CD14-positive monocyte (primary cell): ENCODE data around the gene HHIPL1. TPM values are rescaled to one million over a fixed set of nuclear protein-coding genes. Genes with fewer than 3 reads are reported as not detected.

ENCODE experiments used
- DNase-seq, 3 donors: peaks; one replicate each; pipeline ENCODE4 v3.0.0-alpha.2; 2011 to 2022
- H2AFZ ChIP-seq: 2 replicates; pipeline ENCODE4 v1.6.0; 2012; ENCODE audit warnings: mild to moderate bottlenecking, low read depth, low read length, inconsistent platforms; ENCODE audit not compliant: insufficient read depth, poor library complexity, severe bottlenecking
- H3K27ac ChIP-seq, 2 donors: 1 replicate in 1 of 2; 2 replicates in 1 of 2; pipeline ENCODE4 v1.5.1; 2012 to 2013; ENCODE audit warnings: low read length in 2 of 2, control low read depth in 1 of 2, inconsistent platforms in 1 of 2, low read depth in 1 of 2, mild to moderate bottlenecking in 1 of 2
- H3K27me3 ChIP-seq, 2 donors: one replicate each; pipeline versions ENCODE4 v1.6.0 to v1.6.1; 2011 to 2013; ENCODE audit warnings: low read length in 2 of 2; ENCODE audit not compliant: control insufficient read depth in 2 of 2, insufficient read depth in 2 of 2
- H3K36me3 ChIP-seq, 2 donors: replicated peaks in 1 of 2; 1 replicate in 1 of 2; 2 replicates in 1 of 2; pipeline versions ENCODE4 v1.5.1 to v1.6.1; 2012 to 2013; ENCODE audit warnings: low read length in 2 of 2, control low read depth in 1 of 2, inconsistent platforms in 1 of 2, mild to moderate bottlenecking in 1 of 2; ENCODE audit not compliant: insufficient read depth in 2 of 2, control insufficient read depth in 1 of 2
- H3K4me1 ChIP-seq, 2 donors: 1 replicate in 1 of 2; 2 replicates in 1 of 2; pipeline versions ENCODE4 v1.5.1 to v1.6.1; 2012 to 2013; ENCODE audit warnings: low read length in 2 of 2, control low read depth in 1 of 2, inconsistent platforms in 1 of 2, mild to moderate bottlenecking in 1 of 2, moderate library complexity in 1 of 2; ENCODE audit not compliant: insufficient read depth in 2 of 2, control insufficient read depth in 1 of 2
- H3K4me2 ChIP-seq: replicated peaks from 2 replicates; pipeline ENCODE3; 2012; ENCODE audit warnings: low read length, moderate library complexity, mild to moderate bottlenecking; ENCODE audit not compliant: poor library complexity, severe bottlenecking; ENCODE audit errors: extremely low read depth
- H3K4me3 ChIP-seq, 3 experiments: fragments of 200-600 bp in 1 of 3; sonication (generic) in 1 of 3; replicated peaks in 1 of 3; 1 replicate in 2 of 3; 2 replicates in 1 of 3; pipeline ENCODE4 v1.5.1; 2011 to 2013; ENCODE audit warnings: low read length in 3 of 3, mild to moderate bottlenecking in 3 of 3, control low read depth in 2 of 3, low read depth in 2 of 3, inconsistent platforms in 1 of 3, moderate library complexity in 1 of 3
- H3K79me2 ChIP-seq: 2 replicates; pipeline ENCODE4 v1.6.0; 2012; ENCODE audit warnings: mild to moderate bottlenecking, control low read depth, inconsistent platforms, low read length, moderate library complexity; ENCODE audit not compliant: insufficient read depth
- H3K9ac ChIP-seq: 2 replicates; pipeline ENCODE4 v1.6.0; 2017; ENCODE audit warnings: low read length, mild to moderate bottlenecking; ENCODE audit not compliant: insufficient read depth, poor library complexity, severe bottlenecking
- H3K9me3 ChIP-seq, 2 donors: replicated peaks in 1 of 2; 1 replicate in 1 of 2; 2 replicates in 1 of 2; pipeline versions ENCODE4 v1.5.1 to v1.6.1; 2012 to 2013; ENCODE audit warnings: low read length in 2 of 2, control low read depth in 1 of 2; ENCODE audit not compliant: control insufficient read depth in 1 of 2, insufficient read depth in 1 of 2
- H4K20me1 ChIP-seq: 2 replicates; pipeline ENCODE4 v1.6.0; 2012; ENCODE audit warnings: mild to moderate bottlenecking, low read length, control low read depth, moderate library complexity; ENCODE audit not compliant: insufficient read depth
- H3K27ac Mint-ChIP-seq, 7 donors: one replicate each; pipeline ENCODE4 v1.8.0; 2020; ENCODE audit warnings: mild to moderate bottlenecking in 7 of 7, mixed read lengths in 7 of 7, moderate library complexity in 6 of 7, inconsistent platforms in 2 of 7
- H3K27me3 Mint-ChIP-seq, 3 donors: one replicate each; pipeline ENCODE4 v1.8.0; 2021 to 2022; ENCODE audit warnings: low read depth in 3 of 3, mild to moderate bottlenecking in 3 of 3, mixed read lengths in 3 of 3, moderate library complexity in 3 of 3, inconsistent platforms in 1 of 3
- H3K36me3 Mint-ChIP-seq, 2 donors: one replicate each; pipeline ENCODE4 v1.8.0; 2020; ENCODE audit warnings: mixed read lengths in 2 of 2, inconsistent platforms in 1 of 2, mild to moderate bottlenecking in 1 of 2
- H3K4me1 Mint-ChIP-seq: one replicate; pipeline ENCODE4 v1.8.0; 2020; ENCODE audit warnings: mild to moderate bottlenecking, mixed read lengths
- H3K4me3 Mint-ChIP-seq, 2 donors: one replicate each; pipeline ENCODE4 v1.8.0; 2020; ENCODE audit warnings: mild to moderate bottlenecking in 2 of 2, mixed read lengths in 2 of 2, moderate library complexity in 1 of 2
- H3K9me3 Mint-ChIP-seq, 7 donors: one replicate each; pipeline ENCODE4 v1.8.0; 2020 to 2022; ENCODE audit warnings: mixed read lengths in 7 of 7, mild to moderate bottlenecking in 6 of 7, moderate library complexity in 6 of 7, inconsistent platforms in 2 of 7
- WGBS: methylation state at CpG from one replicate; pipeline ENCODE4 v1.1.5; 2013; ENCODE audit warnings: missing lambda C conversion rate; ENCODE audit not compliant: insufficient coverage; 5-methylcytosine and 5-hydroxymethylcytosine counted together
- intact Hi-C, 2 donors: fragments of 100-400 bp; cut with micrococcal nuclease; formaldehyde crosslinking; loops; one replicate each; pipeline versions ENCODE4 v1.15.0 to v1.15.1; 2023
- polyA plus RNA-seq, 3 donors: library from polyadenylated mRNA; depleted of rRNA in 1 of 3; unstranded in 2 of 3; stranded (reverse) in 1 of 3; fragments of 300-500 nt in 2 of 3; fragments of >200 nt in 1 of 3; fragmentation: Illumina TruSeq in 2 of 3; gene quantifications; 1 replicate in 2 of 3; 2 replicates in 1 of 3; pipeline ENCODE4 v1.2.3, GENCODE V29; 2012 to 2021
- TF ChIP-seq, protein P1 (sequence below): fragments of 200-600 bp; IDR thresholded peaks from one replicate; pipeline ENCODE4 v1.8.0; 2022; ENCODE audit warnings: antibody characterized with exemption, mild to moderate bottlenecking

The HHIPL1 gene
- polyA plus RNA-seq, 3 donors, result 0.09 TPM; not detected in 2

DNA sequence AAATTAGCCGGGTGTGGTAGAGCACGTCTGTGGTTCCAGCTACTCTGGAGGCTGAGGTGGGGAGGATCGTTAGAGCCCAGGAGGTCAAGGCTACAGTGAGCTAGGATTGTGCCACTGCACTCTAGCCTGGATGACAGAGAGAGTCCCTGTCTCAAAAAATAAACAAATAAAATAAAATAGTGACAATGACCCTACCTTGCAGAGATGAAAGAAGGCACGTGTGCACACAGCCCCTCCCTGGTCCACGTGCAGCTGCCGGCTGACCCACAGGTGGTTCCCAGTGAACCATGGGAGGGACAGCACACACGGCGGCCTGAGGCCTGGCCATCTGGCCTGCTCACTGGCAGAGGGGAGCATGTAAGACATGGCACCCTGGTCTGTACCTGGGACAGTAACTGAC lies 4.7 kb downstream of the HHIPL1 start:
- H3K27ac ChIP-seq, result no peak overlapping the region
- peaks cover 0 to 3% (median 1%) of the 10 kb centered on the region in 7 donors for H3K9me3 Mint-ChIP-seq
- DNase-seq, result no peak
- no peaks in the 10 kb centered on the region for H4K20me1 ChIP-seq
- H3K36me3 ChIP-seq, result no peaks in the 10 kb centered on the region
- 96% methylated on average over 7 of the region's 8 CpGs for WGBS
- H3K4me3 Mint-ChIP-seq, result no peak overlapping the region
- peaks cover 0 to 8% of the 10 kb centered on the region in 2 donors for H3K4me1 ChIP-seq
- H3K27me3 ChIP-seq, result peaks cover 3 to 13% of the 10 kb centered on the region in 2 donors
- H3K79me2 ChIP-seq, result no peaks in the 10 kb centered on the region
- peaks cover 2% of the 10 kb centered on the region for H3K4me1 Mint-ChIP-seq
- intact Hi-C loops, result no loop called here
- H2AFZ ChIP-seq, result no peak overlapping the region
- no peaks in the 10 kb centered on the region for H3K36me3 Mint-ChIP-seq
- no peak overlapping the region for H3K9ac ChIP-seq
- H3K27me3 Mint-ChIP-seq, result peaks cover 26 to 34% (median 32%) of the 10 kb centered on the region in 3 donors
- H3K27ac Mint-ChIP-seq, result no peak overlapping the region
- TF ChIP-seq, protein P1, sequence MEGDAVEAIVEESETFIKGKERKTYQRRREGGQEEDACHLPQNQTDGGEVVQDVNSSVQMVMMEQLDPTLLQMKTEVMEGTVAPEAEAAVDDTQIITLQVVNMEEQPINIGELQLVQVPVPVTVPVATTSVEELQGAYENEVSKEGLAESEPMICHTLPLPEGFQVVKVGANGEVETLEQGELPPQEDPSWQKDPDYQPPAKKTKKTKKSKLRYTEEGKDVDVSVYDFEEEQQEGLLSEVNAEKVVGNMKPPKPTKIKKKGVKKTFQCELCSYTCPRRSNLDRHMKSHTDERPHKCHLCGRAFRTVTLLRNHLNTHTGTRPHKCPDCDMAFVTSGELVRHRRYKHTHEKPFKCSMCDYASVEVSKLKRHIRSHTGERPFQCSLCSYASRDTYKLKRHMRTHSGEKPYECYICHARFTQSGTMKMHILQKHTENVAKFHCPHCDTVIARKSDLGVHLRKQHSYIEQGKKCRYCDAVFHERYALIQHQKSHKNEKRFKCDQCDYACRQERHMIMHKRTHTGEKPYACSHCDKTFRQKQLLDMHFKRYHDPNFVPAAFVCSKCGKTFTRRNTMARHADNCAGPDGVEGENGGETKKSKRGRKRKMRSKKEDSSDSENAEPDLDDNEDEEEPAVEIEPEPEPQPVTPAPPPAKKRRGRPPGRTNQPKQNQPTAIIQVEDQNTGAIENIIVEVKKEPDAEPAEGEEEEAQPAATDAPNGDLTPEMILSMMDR, result no peak
- no peak overlapping the region for H3K4me2 ChIP-seq
- no peaks in the 10 kb centered on the region for H3K9me3 ChIP-seq
- no peak overlapping the region for H3K4me3 ChIP-seq

DNA sequence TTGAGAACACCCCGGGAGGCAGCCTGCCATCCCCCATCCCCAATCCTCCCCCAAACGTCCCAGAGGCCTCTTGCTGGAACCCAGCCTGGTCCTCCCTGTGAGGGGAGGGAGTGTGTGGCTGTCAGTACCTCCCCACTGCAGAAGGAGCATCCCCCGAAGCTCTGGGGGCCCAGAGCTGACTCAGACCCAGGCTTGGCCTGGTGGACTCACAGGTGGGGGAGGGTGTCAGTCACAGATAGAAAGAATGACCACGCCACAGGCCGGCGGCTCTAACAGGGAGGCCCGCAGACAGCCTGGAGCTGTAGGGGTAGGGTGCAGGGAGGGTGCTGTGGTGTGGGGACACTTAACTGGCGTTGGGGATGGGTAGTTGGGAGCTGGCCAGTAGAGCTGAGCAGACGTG lies 5.3 kb downstream of the HHIPL1 start:
- peaks cover 0 to 6% of the 10 kb centered on the region in 2 donors for H3K4me1 ChIP-seq
- 91% methylated on average over 5 of the region's 9 CpGs for WGBS
- TF ChIP-seq, protein P1, result no peak
- no peak overlapping the region for H3K4me2 ChIP-seq
- H3K9me3 ChIP-seq, result no peaks in the 10 kb centered on the region
- no peak overlapping the region for H2AFZ ChIP-seq
- peaks cover 24 to 32% (median 32%) of the 10 kb centered on the region in 3 donors for H3K27me3 Mint-ChIP-seq
- H3K4me3 ChIP-seq, result no peak overlapping the region
- H3K27me3 ChIP-seq, result peaks cover 3 to 10% of the 10 kb centered on the region in 2 donors
- intact Hi-C loops, result no loop called here
- H3K36me3 Mint-ChIP-seq, result no peaks in the 10 kb centered on the region
- no peak overlapping the region for H3K4me3 Mint-ChIP-seq
- peaks cover 2% of the 10 kb centered on the region for H3K4me1 Mint-ChIP-seq
- no peak overlapping the region for H3K9ac ChIP-seq
- no peak overlapping the region for H3K27ac Mint-ChIP-seq
- no peaks in the 10 kb centered on the region for H3K36me3 ChIP-seq
- no peak overlapping the region for H3K27ac ChIP-seq
- DNase-seq, result no peak
- no peaks in the 10 kb centered on the region for H3K79me2 ChIP-seq
- H4K20me1 ChIP-seq, result no peaks in the 10 kb centered on the region
- peaks cover 0 to 3% (median 0%) of the 10 kb centered on the region in 7 donors for H3K9me3 Mint-ChIP-seq
